GM18907 (cell line): Measurements from ENCODE around the gene SSR1.

ENCODE experiments used
- ATAC-seq: cut with Tn5 transposase; IDR thresholded peaks from one replicate; pipeline ENCODE4 v1.9.1; 2021; ENCODE audit warnings: mild to moderate bottlenecking, moderate library complexity; ENCODE audit not compliant: unreplicated experiment

Gene SSR1

GRCh38 chr6:7218406-7218988 lies 94.5 kb downstream of the SSR1 start:
- ATAC-seq, result no peak
